GM12872 (cell line): Measurements from ENCODE around the gene ATP9B.

Experiments
- CTCF ChIP-seq: IDR thresholded peaks from 3 replicates; pipeline ENCODE4 v1.5.1; 2011; ENCODE audit warnings: low read depth, mild to moderate bottlenecking, low read length, moderate library complexity; ENCODE audit not compliant: insufficient read depth

ATP9B gene

GRCh38 chr18:79071503-79072210 lies 2.5 kb downstream of the ATP9B start:
- TF ChIP-seq CTCF, result no peak

GRCh38 chr18:79077181-79077580 lies 8.0 kb downstream of the ATP9B start:
- no peak for TF ChIP-seq CTCF

GRCh38 chr18:79092874-79093273 lies 23.7 kb downstream of the ATP9B start:
- TF ChIP-seq CTCF, result no peak

- TF ChIP-seq CTCF, result no peak
These were observed 24.8 kb downstream of the ATP9B start for GRCh38 chr18:79093986-79094385.

GRCh38 chr18:79095216-79095615 lies 26.0 kb downstream of the ATP9B start:
- no peak for TF ChIP-seq CTCF

- TF ChIP-seq CTCF, result no peak
These were observed 31.8 kb downstream of the ATP9B start for GRCh38 chr18:79100944-79101343.

- no peak for TF ChIP-seq CTCF
These were observed 33.7 kb downstream of the ATP9B start for GRCh38 chr18:79102886-79103285.

GRCh38 chr18:79104137-79104536 lies 34.9 kb downstream of the ATP9B start:
- no peak for TF ChIP-seq CTCF
